B cell (primary cell): ENCODE measurements around the gene UACA. TPM values are rescaled to one million over a fixed set of nuclear protein-coding genes. Genes with fewer than 3 reads are reported as not detected.

Source experiments
- ATAC-seq: fragments of 200-7000 bp; cut with Tn5 transposase; one replicate; pipeline ENCODE4 v1.10.0; 2021; ENCODE audit warnings: low read depth, mild to moderate bottlenecking, moderate number of reproducible peaks, moderate library complexity
- CTCF ChIA-PET: fragments of 350-600 bp; sonication (Branson Sonifier 250); formaldehyde crosslinking; loops from one replicate; lab custom pipeline; 2021; ENCODE audit warnings: antibody characterized with exemption, inconsistent platforms; lab: Charles Lee
- POLR2A ChIA-PET: fragments of 350-600 bp; sonication (Branson Sonifier 250); formaldehyde crosslinking; loops from one replicate; lab custom pipeline; 2021; ENCODE audit warnings: antibody characterized with exemption; lab: Charles Lee
- DNase-seq: peaks from one replicate; pipeline ENCODE4 v3.0.0; 2013
- H2AFZ ChIP-seq: 2 replicates; pipeline ENCODE4 v1.6.1; 2012; ENCODE audit warnings: mild to moderate bottlenecking, low read depth, low read length; ENCODE audit not compliant: insufficient read depth, poor library complexity, severe bottlenecking
- H3K27ac ChIP-seq, 2 donors: 1 replicate in 1 of 2; 2 replicates in 1 of 2; pipeline ENCODE4 v1.5.1; 2012 to 2013; ENCODE audit warnings: low read length in 2 of 2, mild to moderate bottlenecking in 2 of 2, moderate library complexity in 1 of 2
- H3K27me3 ChIP-seq, 4 experiments: fragments of 200-600 bp in 1 of 4; sonication (generic) in 1 of 4; replicated peaks in 1 of 4; 1 replicate in 2 of 4; 2 replicates in 2 of 4; pipeline versions ENCODE4 v1.6.1 to v1.7.0; 2013 to 2016; ENCODE audit warnings: low read length in 3 of 4, mild to moderate bottlenecking in 2 of 4, mixed read lengths in 1 of 4, moderate library complexity in 1 of 4; ENCODE audit not compliant: insufficient read depth in 4 of 4, control insufficient read depth in 3 of 4; ENCODE audit errors: control extremely low read depth in 1 of 4
- H3K36me3 ChIP-seq, 2 experiments: replicated peaks in 1 of 2; 1 replicate in 1 of 2; 2 replicates in 1 of 2; pipeline versions ENCODE4 v1.6.1 to v1.7.1; 2013; ENCODE audit warnings: low read length in 1 of 2; ENCODE audit not compliant: insufficient read depth in 2 of 2, control insufficient read depth in 1 of 2; ENCODE audit errors: control extremely low read depth in 1 of 2, extremely low read depth in 1 of 2
- H3K4me1 ChIP-seq, 2 donors: fragments of 200-600 bp in 1 of 2; sonication (generic) in 1 of 2; 1 replicate in 1 of 2; 2 replicates in 1 of 2; pipeline versions ENCODE4 v1.5.1 to v1.6.1; 2013 to 2017; ENCODE audit warnings: low read length in 2 of 2; ENCODE audit not compliant: control insufficient read depth in 2 of 2, insufficient read depth in 2 of 2
- H3K4me2 ChIP-seq: replicated peaks from 2 replicates; pipeline ENCODE3; 2012; ENCODE audit warnings: mild to moderate bottlenecking, low read depth, low read length; ENCODE audit not compliant: poor library complexity, severe bottlenecking
- H3K4me3 ChIP-seq, 5 experiments: fragments of 200-600 bp in 1 of 5; sonication (generic) in 1 of 5; 1 replicate in 3 of 5; 2 replicates in 2 of 5; pipeline versions ENCODE4 v1.5.1 to v1.7.0; 2011 to 2016; ENCODE audit warnings: low read length in 4 of 5, mild to moderate bottlenecking in 4 of 5, low read depth in 2 of 5, control low read depth in 1 of 5, moderate library complexity in 1 of 5; ENCODE audit not compliant: insufficient read depth in 1 of 5; ENCODE audit errors: control extremely low read depth in 1 of 5, extremely low read depth in 1 of 5
- H3K79me2 ChIP-seq: fragments of 200-600 bp; sonication (generic); one replicate; pipeline ENCODE4 v1.6.0; 2016; ENCODE audit warnings: low read length; ENCODE audit not compliant: control insufficient read depth, insufficient read depth
- H3K9ac ChIP-seq: fragments of 200-600 bp; sonication (generic); 2 replicates; pipeline ENCODE4 v1.6.1; 2017; ENCODE audit warnings: mild to moderate bottlenecking, low read length, moderate library complexity
- H3K9me3 ChIP-seq, 3 donors: one replicate each; pipeline versions ENCODE4 v1.6.1 to v1.7.1; 2013; ENCODE audit warnings: low read length in 2 of 3; ENCODE audit not compliant: control insufficient read depth in 2 of 3, insufficient read depth in 1 of 3; ENCODE audit errors: control extremely low read depth in 1 of 3
- H4K20me1 ChIP-seq: 2 replicates; pipeline ENCODE4 v1.6.0; 2012; ENCODE audit warnings: mild to moderate bottlenecking, low read length; ENCODE audit not compliant: insufficient read depth, control insufficient read depth, poor library complexity, severe bottlenecking
- H3K27ac Mint-ChIP-seq: one replicate; pipeline ENCODE4 v1.8.0; 2021; ENCODE audit warnings: mixed read lengths
- H3K27me3 Mint-ChIP-seq: one replicate; pipeline ENCODE4 v1.8.0; 2021; ENCODE audit warnings: mixed read lengths
- H3K4me1 Mint-ChIP-seq: one replicate; pipeline ENCODE4 v1.8.0; 2021; ENCODE audit warnings: mixed read lengths
- H3K4me3 Mint-ChIP-seq: one replicate; pipeline ENCODE4 v1.8.0; 2021; ENCODE audit warnings: mixed read lengths
- H3K9me3 Mint-ChIP-seq: one replicate; pipeline ENCODE4 v1.8.0; 2022; ENCODE audit warnings: mixed read lengths; ENCODE audit not compliant: insufficient read depth
- EZH2 ChIP-seq: IDR thresholded peaks from 2 replicates; pipeline ENCODE4 v1.6.1; 2012; ENCODE audit warnings: borderline replicate concordance, low read depth, mild to moderate bottlenecking, moderate library complexity, low read length; ENCODE audit not compliant: insufficient read depth, poor library complexity, severe bottlenecking
- WGBS: methylation state at CpG from one replicate; pipeline ENCODE4 v1.1.5; 2013; ENCODE audit warnings: missing lambda C conversion rate; ENCODE audit not compliant: insufficient coverage; 5-methylcytosine and 5-hydroxymethylcytosine counted together
- intact Hi-C: fragments of 100-400 bp; cut with micrococcal nuclease; formaldehyde crosslinking; loops from one replicate; pipeline ENCODE4 v1.10.0; 2022
- polyA plus RNA-seq: library from polyadenylated mRNA; depleted of rRNA; stranded (reverse); fragments of >200 nt; gene quantifications from 2 replicates; pipeline ENCODE4 v1.2.3, GENCODE V29; 2012
- total RNA-seq, 2 donors: library from RNA; stranded (reverse); fragments of 120-200 nt in 1 of 2; gene quantifications; 1 replicate in 1 of 2; 2 replicates in 1 of 2; pipeline versions ENCODE4 v1.2.3 to v1.2.4, GENCODE V29; 2013 to 2022
- TF ChIP-seq, protein P1 (sequence below): fragments of 200-600 bp; IDR thresholded peaks from one replicate; pipeline ENCODE4 v1.8.0; 2022; ENCODE audit warnings: antibody characterized with exemption, mild to moderate bottlenecking

The UACA gene
- total and polyA plus RNA-seq, 2 donors (not counting 1 experiment from before 2014, with no cell fraction given): 2.7 to 3.3 TPM

DNA sequence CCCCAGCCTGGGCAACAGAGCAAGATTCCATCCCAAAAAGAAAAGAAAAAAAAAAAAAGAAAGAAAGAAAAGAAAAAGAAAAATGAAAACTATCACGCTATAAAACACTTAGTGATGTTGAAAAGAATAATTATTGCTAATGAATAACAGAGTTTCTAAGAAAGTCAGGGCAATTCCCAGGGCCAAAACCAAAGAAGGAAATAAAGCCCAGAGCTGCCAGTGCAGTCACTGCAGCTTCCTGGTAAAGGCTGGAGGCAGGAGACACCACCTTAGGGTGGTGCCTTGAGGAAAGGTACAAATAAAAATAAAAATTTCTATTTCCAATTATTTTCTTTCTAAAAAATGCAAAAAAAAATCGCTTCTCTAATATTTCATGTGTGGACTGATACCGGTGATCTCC lies 19.7 kb upstream of the UACA start:
- Histone ChIP-seq H3K9me3 (no peaks in the 10 kb centered on the region), H3K4me2 (no peak overlapping the region), H3K9ac (no peak overlapping the region), H2AFZ (no peak overlapping the region), H3K36me3 (no peaks in the 10 kb centered on the region), H3K27me3 (peaks cover 0 to 3% (median 0%) of the 10 kb centered on the region in 4 experiments), H3K79me2 (no peaks in the 10 kb centered on the region), H3K4me1 (no peaks in the 10 kb centered on the region), H4K20me1 (no peaks in the 10 kb centered on the region), H3K27ac (no peak overlapping the region), H3K4me3 (no peak overlapping the region)
- ATAC-seq (no peak), DNase-seq (no peak)
- no CpG with 5 or more reads among the region's 3 CpGs for WGBS
- Mint-ChIP-seq H3K4me3 (no peak overlapping the region), H3K27ac (no peak overlapping the region), H3K9me3 (no peaks in the 10 kb centered on the region), H3K27me3 (peaks cover 25% of the 10 kb centered on the region), H3K4me1 (no peaks in the 10 kb centered on the region)
- intact Hi-C loops: no loop called here
- TF ChIP-seq EZH2: no peak
- TF ChIP-seq, protein P1, sequence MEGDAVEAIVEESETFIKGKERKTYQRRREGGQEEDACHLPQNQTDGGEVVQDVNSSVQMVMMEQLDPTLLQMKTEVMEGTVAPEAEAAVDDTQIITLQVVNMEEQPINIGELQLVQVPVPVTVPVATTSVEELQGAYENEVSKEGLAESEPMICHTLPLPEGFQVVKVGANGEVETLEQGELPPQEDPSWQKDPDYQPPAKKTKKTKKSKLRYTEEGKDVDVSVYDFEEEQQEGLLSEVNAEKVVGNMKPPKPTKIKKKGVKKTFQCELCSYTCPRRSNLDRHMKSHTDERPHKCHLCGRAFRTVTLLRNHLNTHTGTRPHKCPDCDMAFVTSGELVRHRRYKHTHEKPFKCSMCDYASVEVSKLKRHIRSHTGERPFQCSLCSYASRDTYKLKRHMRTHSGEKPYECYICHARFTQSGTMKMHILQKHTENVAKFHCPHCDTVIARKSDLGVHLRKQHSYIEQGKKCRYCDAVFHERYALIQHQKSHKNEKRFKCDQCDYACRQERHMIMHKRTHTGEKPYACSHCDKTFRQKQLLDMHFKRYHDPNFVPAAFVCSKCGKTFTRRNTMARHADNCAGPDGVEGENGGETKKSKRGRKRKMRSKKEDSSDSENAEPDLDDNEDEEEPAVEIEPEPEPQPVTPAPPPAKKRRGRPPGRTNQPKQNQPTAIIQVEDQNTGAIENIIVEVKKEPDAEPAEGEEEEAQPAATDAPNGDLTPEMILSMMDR: no peak
- CTCF ChIA-PET: no interaction called here
- POLR2A ChIA-PET: interaction anchor here (0.7 kb wide), 1 partner anchor 11 kb away, joined by 3 read pairs; no protein-coding TSS in a partner anchor

DNA sequence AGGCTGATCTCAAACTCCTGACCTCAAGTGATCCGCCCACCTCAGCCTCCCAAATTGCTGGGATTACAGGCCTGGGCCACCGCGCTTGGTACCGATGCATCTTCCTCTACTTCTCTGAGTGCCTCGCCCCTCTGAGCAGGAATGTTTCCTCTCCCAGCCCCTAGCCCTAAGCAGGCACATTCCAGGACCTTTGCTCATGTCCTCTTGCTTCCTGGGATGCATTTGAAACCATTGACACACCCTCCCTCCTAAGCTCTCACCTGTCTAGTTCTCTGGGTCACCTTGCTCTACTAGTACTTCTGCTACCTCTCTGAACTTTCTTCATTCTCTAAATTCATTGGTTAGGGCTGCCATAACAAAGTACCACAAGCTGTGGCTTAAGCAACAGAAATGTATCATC lies 17.9 kb upstream of the UACA start:
- Mint-ChIP-seq H3K27me3 (peaks cover 36% of the 10 kb centered on the region), H3K27ac (no peak overlapping the region), H3K4me1 (no peaks in the 10 kb centered on the region), H3K4me3 (no peak overlapping the region), H3K9me3 (no peaks in the 10 kb centered on the region)
- no peak overlapping the region for H3K27ac ChIP-seq
- ChIA-PET POLR2A (no interaction called here), CTCF (no interaction called here)
- no peak overlapping the region for H3K4me2 ChIP-seq
- H2AFZ ChIP-seq: no peak overlapping the region
- DNase-seq: no peak
- no peaks in the 10 kb centered on the region for H3K4me1 ChIP-seq
- intact Hi-C loops: no loop called here
- WGBS: 94% methylated on average over 5 of the region's 5 CpGs
- H3K9me3 ChIP-seq: no peaks in the 10 kb centered on the region
- no peak overlapping the region for H3K4me3 ChIP-seq
- peaks cover 0 to 3% (median 0%) of the 10 kb centered on the region in 4 experiments for H3K27me3 ChIP-seq
- TF ChIP-seq EZH2: no peak
- TF ChIP-seq, protein P1: no peak
- H3K36me3 ChIP-seq: no peaks in the 10 kb centered on the region
- no peaks in the 10 kb centered on the region for H4K20me1 ChIP-seq
- no peak overlapping the region for H3K9ac ChIP-seq
- no peaks in the 10 kb centered on the region for H3K79me2 ChIP-seq
- no peak for ATAC-seq
